Common myeloid progenitor, CD34-positive (primary cell): ENCODE data around the gene HEBP2.

Experiments
- CTCF ChIA-PET: fragments of 350-600 bp; sonication (Branson Sonifier 250); formaldehyde crosslinking; loops from one replicate; lab custom pipeline; 2021; ENCODE audit warnings: antibody characterized with exemption; lab: Charles Lee
- POLR2A ChIA-PET: fragments of 350-600 bp; sonication (Branson Sonifier 250); formaldehyde crosslinking; loops from one replicate; lab custom pipeline; 2021; ENCODE audit warnings: antibody characterized with exemption; lab: Charles Lee
- DNase-seq, 3 donors: peaks; one replicate each; pipeline versions ENCODE4 v3.0.0 to v3.0.0-alpha.2; 2013
- H3K27ac ChIP-seq, 2 experiments: 1 replicate in 1 of 2; 2 replicates in 1 of 2; pipeline ENCODE4 v1.7.0; 2013; ENCODE audit warnings: inconsistent platforms in 2 of 2, low read length in 2 of 2, mild to moderate bottlenecking in 2 of 2, low read depth in 1 of 2, moderate library complexity in 1 of 2; ENCODE audit not compliant: severe bottlenecking in 2 of 2, insufficient read depth in 1 of 2, poor library complexity in 1 of 2
- H3K27me3 ChIP-seq, 5 experiments: replicated peaks in 2 of 5; 1 replicate in 3 of 5; 2 replicates in 2 of 5; pipeline versions ENCODE4 v1.6.1 to v1.7.0; 2013; ENCODE audit warnings: low read length in 4 of 5, mild to moderate bottlenecking in 2 of 5, moderate library complexity in 2 of 5, inconsistent platforms in 1 of 5; ENCODE audit not compliant: insufficient read depth in 5 of 5, control insufficient read depth in 4 of 5
- H3K36me3 ChIP-seq, 4 experiments: 1 replicate in 2 of 4; 2 replicates in 2 of 4; pipeline versions ENCODE4 v1.6.1 to v1.7.0; 2013; ENCODE audit warnings: low read length in 3 of 4, control low read depth in 1 of 4, mild to moderate bottlenecking in 1 of 4; ENCODE audit not compliant: control insufficient read depth in 4 of 4, insufficient read depth in 4 of 4
- H3K4me1 ChIP-seq, 4 experiments: 1 replicate in 3 of 4; 2 replicates in 1 of 4; pipeline versions ENCODE4 v1.6.1 to v1.7.1; 2013; ENCODE audit warnings: low read length in 3 of 4, mild to moderate bottlenecking in 3 of 4, control low read depth in 1 of 4, inconsistent platforms in 1 of 4, moderate library complexity in 1 of 4; ENCODE audit not compliant: control insufficient read depth in 4 of 4, insufficient read depth in 4 of 4; ENCODE audit errors: control extremely low read depth in 1 of 4
- H3K4me3 ChIP-seq, 7 experiments: 1 replicate in 4 of 7; 2 replicates in 3 of 7; pipeline versions ENCODE4 v1.5.1 to v1.7.0; 2013; ENCODE audit warnings: mild to moderate bottlenecking in 7 of 7, low read length in 6 of 7, moderate library complexity in 6 of 7, inconsistent platforms in 2 of 7, low read depth in 2 of 7, control low read depth in 1 of 7; ENCODE audit not compliant: insufficient read depth in 4 of 7, control insufficient read depth in 1 of 7; ENCODE audit errors: extremely low read depth in 1 of 7
- H3K9me3 ChIP-seq, 5 experiments: 1 replicate in 4 of 5; 2 replicates in 1 of 5; pipeline versions ENCODE4 v1.6.1 to v1.7.1; 2013; ENCODE audit warnings: low read length in 4 of 5, mild to moderate bottlenecking in 2 of 5, inconsistent platforms in 1 of 5, low read depth in 1 of 5, moderate library complexity in 1 of 5; ENCODE audit not compliant: control insufficient read depth in 4 of 5, insufficient read depth in 2 of 5; ENCODE audit errors: control extremely low read depth in 1 of 5
- WGBS: methylation state at CpG from one replicate; pipeline ENCODE4 v1.1.5; 2013; ENCODE audit not compliant: insufficient coverage; 5-methylcytosine and 5-hydroxymethylcytosine counted together

Gene HEBP2

GRCh38 chr6:138429761-138430160 is 25.7 kb downstream of the HEBP2 start:
- ChIA-PET POLR2A (no interaction called here), CTCF (interaction anchor here (0.6 to 10.6 kb wide), 22 partner anchors 11 to 407 kb away, joined by 3 to 133 read pairs (median 5); no protein-coding TSS in a partner anchor)
- WGBS: 93% methylated on average over 10 of the region's 12 CpGs
- Histone ChIP-seq H3K27me3 (no peaks in the 10 kb centered on the region), H3K9me3 (no peaks in the 10 kb centered on the region), H3K4me1 (peaks cover 0 to 4% (median 2%) of the 10 kb centered on the region in 4 experiments), H3K4me3 (no peak overlapping the region), H3K36me3 (no peaks in the 10 kb centered on the region), H3K27ac (no peak overlapping the region)
- DNase-seq: no peak

- no peak for DNase-seq
- WGBS: 94% methylated on average over 22 of the region's 29 CpGs
- ChIA-PET POLR2A (no interaction called here), CTCF (interaction anchor here (0.7 to 10.6 kb wide), 17 partner anchors 10 to 625 kb away, joined by 3 to 133 read pairs (median 4); no protein-coding TSS in a partner anchor)
- Histone ChIP-seq H3K9me3 (no peaks in the 10 kb centered on the region), H3K4me3 (no peak overlapping the region), H3K27me3 (no peaks in the 10 kb centered on the region), H3K27ac (no peak overlapping the region), H3K36me3 (no peaks in the 10 kb centered on the region), H3K4me1 (peaks cover 0 to 4% (median 2%) of the 10 kb centered on the region in 4 experiments)
Measured at GRCh38 chr6:138430361-138431145, 26.5 kb downstream of the HEBP2 start.

GRCh38 chr6:138431256-138432062 is 27.4 kb downstream of the HEBP2 start:
- CTCF ChIA-PET: interaction anchor here (0.7 to 10.6 kb wide), 8 partner anchors 9 to 336 kb away, joined by 3 to 133 read pairs (median 9); no protein-coding TSS in a partner anchor
- no peaks in the 10 kb centered on the region for H3K36me3 ChIP-seq

GRCh38 chr6:138432063-138432356 is 28.0 kb downstream of the HEBP2 start:
- Histone ChIP-seq H3K4me3 (no peak overlapping the region), H3K36me3 (no peaks in the 10 kb centered on the region), H3K4me1 (peaks cover 0 to 4% (median 2%) of the 10 kb centered on the region in 4 experiments), H3K9me3 (no peaks in the 10 kb centered on the region), H3K27me3 (no peaks in the 10 kb centered on the region), H3K27ac (no peak overlapping the region)
- no peak for DNase-seq
- 99% methylated on average over 9 of the region's 11 CpGs for WGBS
- POLR2A ChIA-PET: no interaction called here
- CTCF ChIA-PET: interaction anchor here (10.6 kb wide), 1 partner anchor 75 kb away, joined by 133 read pairs; no protein-coding TSS in a partner anchor

More at GRCh38 chr6:138431256-138432062, 27.4 kb downstream of the HEBP2 start:
- WGBS: 71% methylated on average over 17 of the region's 19 CpGs
- Histone ChIP-seq H3K27me3 (no peaks in the 10 kb centered on the region), H3K4me3 (no peak overlapping the region), H3K4me1 (peaks cover 0 to 4% (median 2%) of the 10 kb centered on the region in 4 experiments), H3K9me3 (no peaks in the 10 kb centered on the region), H3K27ac (no peak overlapping the region)
- POLR2A ChIA-PET: no interaction called here
- DNase-seq: peak in 2 of 3 donors; percentile 38 to 44

GRCh38 chr6:138434096-138434495 is 30.1 kb downstream of the HEBP2 start:
- H3K9me3 ChIP-seq: no peaks in the 10 kb centered on the region
- DNase-seq: no peak
- no peaks in the 10 kb centered on the region for H3K36me3 ChIP-seq
- POLR2A ChIA-PET: no interaction called here
- no peaks in the 10 kb centered on the region for H3K27me3 ChIP-seq
- peaks cover 0 to 4% (median 2%) of the 10 kb centered on the region in 4 experiments for H3K4me1 ChIP-seq
- no peak overlapping the region for H3K27ac ChIP-seq
- 100% methylated on average over 2 of the region's 3 CpGs for WGBS
- no peak overlapping the region for H3K4me3 ChIP-seq
- CTCF ChIA-PET: interaction anchor here (1.1 to 10.6 kb wide), 2 partner anchors 11 to 72 kb away, joined by 3 to 133 read pairs; no protein-coding TSS in a partner anchor

- CTCF ChIA-PET: interaction anchor here (10.6 kb wide), 1 partner anchor 72 kb away, joined by 133 read pairs; no protein-coding TSS in a partner anchor
- Histone ChIP-seq H3K27me3 (no peaks in the 10 kb centered on the region), H3K4me1 (peaks cover 0 to 4% (median 2%) of the 10 kb centered on the region in 4 experiments), H3K36me3 (no peaks in the 10 kb centered on the region), H3K27ac (no peak overlapping the region), H3K9me3 (no peaks in the 10 kb centered on the region), H3K4me3 (no peak overlapping the region)
- no CpG with 5 or more reads among the region's 4 CpGs for WGBS
- POLR2A ChIA-PET: no interaction called here
- no peak for DNase-seq
Measured at GRCh38 chr6:138434925-138435324, 30.9 kb downstream of the HEBP2 start.
